ENCODE results near the gene IDI1.

- TF ChIP-seq ZNF274 (IDR thresholded peaks at IDR 0.05; ENCODE audit: low read depth, low read length) (no peak), YY1 (IDR thresholded peaks at IDR 0.05; ENCODE audit: insufficient read depth, insufficient read length) (no peak), SUZ12 (IDR thresholded peaks at IDR 0.05; ENCODE audit: extremely low read depth, insufficient read depth, insufficient read length) (no peak)
Measured at GRCh38 chr10:1033601-1034000, 15.3 kb downstream of the IDI1 start.
